ENCODE results near the gene ZSWIM6. TPM values are rescaled to one million over a fixed set of nuclear protein-coding genes. Genes with fewer than 3 reads are reported as not detected.
A peak's percentile ranks its signal among the peaks of the same experiment; 100 is the strongest.

The ZSWIM6 gene
- polyA plus RNA-seq, 1 of the 3 experiments (the other 2 are of a cell fraction), result 7.4 TPM

DNA sequence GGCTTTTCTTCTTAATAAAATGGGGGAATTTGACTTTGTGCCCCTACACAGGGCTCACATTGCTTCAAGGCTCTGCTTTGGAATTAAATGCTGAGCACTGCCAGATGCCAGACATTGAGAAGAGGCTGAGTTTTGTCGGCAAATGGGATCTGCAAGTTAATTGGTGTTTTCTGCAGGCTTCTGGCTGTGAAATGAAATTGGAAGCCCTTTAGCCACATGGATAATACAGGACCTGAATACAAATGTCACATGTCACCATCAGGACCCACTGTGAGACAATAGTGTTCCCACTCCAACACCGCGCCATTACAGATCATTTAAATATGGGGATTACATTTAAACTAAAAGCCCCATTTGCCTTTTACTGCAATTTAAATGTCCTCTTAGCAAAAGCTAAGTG, 164.4 kb downstream of the ZSWIM6 start (continued):
- TF ChIP-seq RCOR1 (IDR thresholded peaks at IDR 0.05; ENCODE audit: low read length), result peak; percentile 93
- TF ChIP-seq, protein P1, sequence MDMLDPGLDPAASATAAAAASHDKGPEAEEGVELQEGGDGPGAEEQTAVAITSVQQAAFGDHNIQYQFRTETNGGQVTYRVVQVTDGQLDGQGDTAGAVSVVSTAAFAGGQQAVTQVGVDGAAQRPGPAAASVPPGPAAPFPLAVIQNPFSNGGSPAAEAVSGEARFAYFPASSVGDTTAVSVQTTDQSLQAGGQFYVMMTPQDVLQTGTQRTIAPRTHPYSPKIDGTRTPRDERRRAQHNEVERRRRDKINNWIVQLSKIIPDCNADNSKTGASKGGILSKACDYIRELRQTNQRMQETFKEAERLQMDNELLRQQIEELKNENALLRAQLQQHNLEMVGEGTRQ (IDR thresholded peaks at IDR 0.05; ENCODE audit: borderline replicate concordance, low read depth, low read length), result no peak
- no peak for TF ChIP-seq YY1 (IDR thresholded peaks at IDR 0.05; ENCODE audit: low read depth)
- TF ChIP-seq, protein P2, sequence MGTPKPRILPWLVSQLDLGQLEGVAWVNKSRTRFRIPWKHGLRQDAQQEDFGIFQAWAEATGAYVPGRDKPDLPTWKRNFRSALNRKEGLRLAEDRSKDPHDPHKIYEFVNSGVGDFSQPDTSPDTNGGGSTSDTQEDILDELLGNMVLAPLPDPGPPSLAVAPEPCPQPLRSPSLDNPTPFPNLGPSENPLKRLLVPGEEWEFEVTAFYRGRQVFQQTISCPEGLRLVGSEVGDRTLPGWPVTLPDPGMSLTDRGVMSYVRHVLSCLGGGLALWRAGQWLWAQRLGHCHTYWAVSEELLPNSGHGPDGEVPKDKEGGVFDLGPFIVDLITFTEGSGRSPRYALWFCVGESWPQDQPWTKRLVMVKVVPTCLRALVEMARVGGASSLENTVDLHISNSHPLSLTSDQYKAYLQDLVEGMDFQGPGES (IDR thresholded peaks at IDR 0.05; ENCODE audit: low read depth, low read length), result no peak
- TF ChIP-seq JUND (IDR thresholded peaks at IDR 0.05), result no peak
- TF ChIP-seq, protein P3, sequence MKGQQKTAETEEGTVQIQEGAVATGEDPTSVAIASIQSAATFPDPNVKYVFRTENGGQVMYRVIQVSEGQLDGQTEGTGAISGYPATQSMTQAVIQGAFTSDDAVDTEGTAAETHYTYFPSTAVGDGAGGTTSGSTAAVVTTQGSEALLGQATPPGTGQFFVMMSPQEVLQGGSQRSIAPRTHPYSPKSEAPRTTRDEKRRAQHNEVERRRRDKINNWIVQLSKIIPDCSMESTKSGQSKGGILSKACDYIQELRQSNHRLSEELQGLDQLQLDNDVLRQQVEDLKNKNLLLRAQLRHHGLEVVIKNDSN (IDR thresholded peaks at IDR 0.05; ENCODE audit: borderline replicate concordance, low read depth), result no peak

DNA sequence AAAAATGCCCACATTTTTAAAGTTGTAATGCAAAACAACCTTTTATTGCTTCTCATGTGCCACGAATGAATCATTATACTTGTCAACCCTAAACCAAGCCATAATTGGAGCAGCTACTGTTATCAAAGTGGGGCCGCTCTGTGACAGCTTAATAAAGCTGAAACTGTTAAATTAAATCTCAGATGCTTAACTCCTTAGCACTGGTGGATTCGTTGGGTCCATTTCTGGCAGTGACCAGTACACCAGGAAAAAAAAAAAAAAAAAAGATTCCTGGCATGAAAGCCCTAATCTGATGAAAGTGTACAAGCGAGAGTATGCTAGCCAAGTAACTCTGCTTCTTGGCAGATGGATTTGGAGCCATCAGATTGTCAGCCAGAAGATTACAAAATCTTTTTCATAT, 164.8 kb downstream of the ZSWIM6 start:
- no peaks in the 10 kb centered on the region for H3F3A ChIP-seq (replicated peaks; ENCODE audit: insufficient read depth)
- peaks cover 18 to 21% of the 10 kb centered on the region in 2 experiments for H3K36me3 ChIP-seq (replicated peaks in 1 of 2; ENCODE audit: control insufficient read depth in 1 of 2, insufficient read depth in 2 of 2, low read length in 1 of 2)
- no peaks in the 10 kb centered on the region for H3K9me3 ChIP-seq
- H3K27me3 ChIP-seq (ENCODE audit: insufficient read depth), result no peaks in the 10 kb centered on the region
- H3K9me2 ChIP-seq, result no peaks in the 10 kb centered on the region
- TF ChIP-seq CHD2 (IDR thresholded peaks at IDR 0.05; ENCODE audit: low read length, partially characterized antibody) (peak; percentile 19), SMC3 (IDR thresholded peaks at IDR 0.05; ENCODE audit: low read depth, low read length) (no peak), MXI1 (IDR thresholded peaks at IDR 0.05; ENCODE audit: low read depth, low read length) (no peak), POLR2AphosphoS5 (IDR thresholded peaks at IDR 0.05; ENCODE audit: low read depth, low read length) (no peak), JUND (IDR thresholded peaks at IDR 0.05) (no peak), RAD21 (IDR thresholded peaks at IDR 0.05; ENCODE audit: low read length) (0 out of 2 replicates have a peak, but pooled peaks have one; percentile 5), EP300 (IDR thresholded peaks at IDR 0.05; ENCODE audit: borderline replicate concordance in 1 of 2, low read depth in 1 of 2, low read length in 1 of 2) (0 out of 4 replicates have a peak, but pooled peaks of 1 of the 2 experiments have one; percentile 19), GATA2 (CRISPR knock-in tag; IDR thresholded peaks at IDR 0.05) (peak; percentile 36)
- TF ChIP-seq, protein P4, sequence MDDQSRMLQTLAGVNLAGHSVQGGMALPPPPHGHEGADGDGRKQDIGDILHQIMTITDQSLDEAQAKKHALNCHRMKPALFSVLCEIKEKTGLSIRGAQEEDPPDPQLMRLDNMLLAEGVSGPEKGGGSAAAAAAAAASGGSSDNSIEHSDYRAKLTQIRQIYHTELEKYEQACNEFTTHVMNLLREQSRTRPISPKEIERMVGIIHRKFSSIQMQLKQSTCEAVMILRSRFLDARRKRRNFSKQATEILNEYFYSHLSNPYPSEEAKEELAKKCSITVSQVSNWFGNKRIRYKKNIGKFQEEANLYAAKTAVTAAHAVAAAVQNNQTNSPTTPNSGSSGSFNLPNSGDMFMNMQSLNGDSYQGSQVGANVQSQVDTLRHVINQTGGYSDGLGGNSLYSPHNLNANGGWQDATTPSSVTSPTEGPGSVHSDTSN (IDR thresholded peaks at IDR 0.05), result no peak
- H2AFZ ChIP-seq (ENCODE audit: low read depth), result no peak overlapping the region
- ChIA-PET POLR2A (interaction anchor here (0.5 kb wide), 1 partner anchor 103 kb away, joined by 3 read pairs; no protein-coding TSS in a partner anchor), CTCF (interaction anchor here (1.2 kb wide), 1 partner anchor 10 kb away, joined by 3 read pairs; no protein-coding TSS in a partner anchor)
- 0 out of 2 replicates have a peak, but pooled peaks cover 3% of the 10 kb centered on the region for H4K20me1 ChIP-seq (ENCODE audit: insufficient read depth)
- H3K9ac ChIP-seq, result no peak overlapping the region
- 73% methylated on average over 4 of the region's 4 CpGs for WGBS (ENCODE audit: low lambda C conversion rate)
- H3K27ac ChIP-seq (ENCODE audit: low read depth in 2 of 2, low read length in 1 of 2), result peak overlapping the region in 1 of 2 experiments; percentile 82; a peak in 2 of 4 replicates
- no peak overlapping the region for H3K4me2 ChIP-seq
- H3K4me1 ChIP-seq (ENCODE audit: control insufficient read depth in 1 of 2, insufficient read depth in 2 of 2, low read depth in 1 of 2, low read length in 1 of 2), result peaks cover 0 to 19% of the 10 kb centered on the region in 2 experiments; a peak in 3 of 4 replicates
- DNase-seq, result no peak
- peaks cover 8% of the 10 kb centered on the region; the same call in 1 of the 2 replicates for H3K79me2 ChIP-seq (ENCODE audit: insufficient read depth)
- no peak overlapping the region; a peak in 1 of 4 replicates for H3K4me3 ChIP-seq (ENCODE audit: low read depth in 2 of 2, low read length in 1 of 2)

Measured in SK-N-SH (cell line).